Activated naive CD4-positive, alpha-beta T cell treated with Interleukin-2 at 50 U/mL for 16 hours (primary cell): ENCODE measurements around the gene PARD3B.
A peak's percentile ranks its signal among the peaks of the same experiment; 100 is the strongest.

Experiments
- DNase-seq: peaks from one replicate; pipeline ENCODE4 v3.0.0-alpha.2; 2020

The PARD3B gene, protein sequence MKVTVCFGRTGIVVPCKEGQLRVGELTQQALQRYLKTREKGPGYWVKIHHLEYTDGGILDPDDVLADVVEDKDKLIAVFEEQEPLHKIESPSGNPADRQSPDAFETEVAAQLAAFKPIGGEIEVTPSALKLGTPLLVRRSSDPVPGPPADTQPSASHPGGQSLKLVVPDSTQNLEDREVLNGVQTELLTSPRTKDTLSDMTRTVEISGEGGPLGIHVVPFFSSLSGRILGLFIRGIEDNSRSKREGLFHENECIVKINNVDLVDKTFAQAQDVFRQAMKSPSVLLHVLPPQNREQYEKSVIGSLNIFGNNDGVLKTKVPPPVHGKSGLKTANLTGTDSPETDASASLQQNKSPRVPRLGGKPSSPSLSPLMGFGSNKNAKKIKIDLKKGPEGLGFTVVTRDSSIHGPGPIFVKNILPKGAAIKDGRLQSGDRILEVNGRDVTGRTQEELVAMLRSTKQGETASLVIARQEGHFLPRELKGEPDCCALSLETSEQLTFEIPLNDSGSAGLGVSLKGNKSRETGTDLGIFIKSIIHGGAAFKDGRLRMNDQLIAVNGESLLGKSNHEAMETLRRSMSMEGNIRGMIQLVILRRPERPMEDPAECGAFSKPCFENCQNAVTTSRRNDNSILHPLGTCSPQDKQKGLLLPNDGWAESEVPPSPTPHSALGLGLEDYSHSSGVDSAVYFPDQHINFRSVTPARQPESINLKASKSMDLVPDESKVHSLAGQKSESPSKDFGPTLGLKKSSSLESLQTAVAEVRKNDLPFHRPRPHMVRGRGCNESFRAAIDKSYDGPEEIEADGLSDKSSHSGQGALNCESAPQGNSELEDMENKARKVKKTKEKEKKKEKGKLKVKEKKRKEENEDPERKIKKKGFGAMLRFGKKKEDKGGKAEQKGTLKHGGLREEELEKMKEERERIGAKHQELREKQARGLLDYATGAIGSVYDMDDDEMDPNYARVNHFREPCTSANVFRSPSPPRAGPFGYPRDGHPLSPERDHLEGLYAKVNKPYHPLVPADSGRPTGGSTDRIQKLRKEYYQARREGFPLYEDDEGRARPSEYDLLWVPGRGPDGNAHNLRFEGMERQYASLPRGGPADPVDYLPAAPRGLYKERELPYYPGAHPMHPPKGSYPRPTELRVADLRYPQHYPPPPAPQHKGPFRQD (N-terminal part only)

DNA sequence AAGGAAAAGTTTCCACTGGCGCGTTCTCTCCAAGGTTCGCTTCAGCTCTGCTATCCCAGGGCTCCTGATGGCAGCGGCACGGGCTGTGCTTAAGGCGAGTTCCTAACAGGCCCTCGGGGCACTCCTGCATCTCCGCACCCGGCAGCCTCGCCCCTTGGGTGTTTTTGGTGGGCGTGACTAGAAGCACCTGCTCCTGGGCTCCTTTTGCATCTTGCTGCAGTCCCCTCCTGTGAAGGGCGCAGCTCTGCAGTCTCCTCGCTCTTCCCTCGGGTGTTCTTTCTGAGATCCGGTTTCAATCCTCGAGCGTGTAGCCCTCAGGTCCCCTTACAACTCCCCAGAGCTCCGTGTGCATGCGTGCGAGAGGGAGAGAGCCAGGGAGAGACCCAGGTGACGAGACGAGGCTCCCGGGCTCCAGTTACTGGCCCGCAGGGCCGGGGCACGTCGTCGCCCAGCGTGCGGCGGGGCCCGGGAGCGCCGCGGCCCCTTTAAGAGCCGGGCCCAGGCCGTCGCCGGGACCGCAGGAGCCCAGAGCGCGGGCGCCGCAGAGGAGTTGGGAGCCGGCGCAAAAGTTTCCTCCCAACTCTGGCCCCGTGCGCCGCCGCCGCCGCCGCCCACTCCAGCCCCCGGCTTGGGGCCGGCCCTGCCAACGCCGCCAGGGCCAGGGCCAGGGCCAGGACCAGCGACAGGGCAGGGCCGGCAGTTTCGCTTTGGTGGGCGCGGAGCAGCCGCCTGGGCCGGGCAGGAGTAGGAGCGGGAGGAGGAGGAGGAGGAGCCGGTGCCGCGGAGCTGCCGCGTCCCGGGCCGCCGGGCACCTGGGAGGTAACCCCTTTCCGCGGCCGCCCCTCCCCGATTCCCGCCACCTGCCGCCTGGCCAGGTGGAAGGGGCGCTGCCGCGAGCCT lies at the start of gene PARD3B:
PARD3B (plus strand) TSS at position 515 of the 900 bp plus-strand sequence. CDS start 525 bp downstream, outside the sequence.
- DNase-seq: peak; percentile 14

GRCh38 chr2:204496779-204497178 lies 48.5 kb upstream of the PARD3B start:
- no peak for DNase-seq

GRCh38 chr2:204497855-204498254 lies 47.4 kb upstream of the PARD3B start:
- no peak for DNase-seq

DNA sequence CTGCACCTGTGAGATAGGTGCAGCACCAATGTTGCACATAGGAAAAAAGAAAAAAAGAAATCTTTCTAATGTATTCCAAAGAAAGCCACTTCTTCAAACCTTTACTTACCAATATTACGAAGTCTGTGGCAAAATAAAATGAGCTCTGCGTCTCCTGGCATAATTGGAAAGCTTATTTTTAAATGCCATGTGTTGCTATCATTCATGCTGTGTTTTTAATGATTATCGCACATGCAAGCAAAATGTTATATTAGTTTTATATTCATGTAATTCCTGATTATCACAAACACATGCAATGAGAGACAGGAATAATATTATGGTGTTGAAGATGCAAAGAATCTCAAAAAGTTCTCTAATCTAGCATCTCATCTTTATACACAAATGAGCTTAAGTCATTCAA lies 47.0 kb upstream of the PARD3B start:
- no peak for DNase-seq

DNA sequence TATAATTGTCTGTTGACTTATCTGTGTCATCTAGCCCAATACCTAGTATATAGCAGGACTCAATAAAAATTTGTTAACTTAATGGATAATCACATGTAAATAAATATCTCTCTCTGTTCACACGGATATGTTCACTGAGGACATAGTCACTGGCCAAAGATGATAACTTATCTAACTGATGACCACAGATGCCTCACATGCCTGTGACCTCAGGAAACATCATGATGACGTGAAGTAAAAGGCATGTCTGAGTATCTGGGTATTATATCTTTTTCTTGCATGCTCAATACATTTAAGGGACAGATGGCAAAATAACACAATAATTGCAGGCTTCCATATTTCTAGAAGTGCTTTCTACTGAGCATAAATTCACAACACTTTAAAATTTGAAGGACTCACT lies 41.4 kb upstream of the PARD3B start:
- DNase-seq: no peak

DNA sequence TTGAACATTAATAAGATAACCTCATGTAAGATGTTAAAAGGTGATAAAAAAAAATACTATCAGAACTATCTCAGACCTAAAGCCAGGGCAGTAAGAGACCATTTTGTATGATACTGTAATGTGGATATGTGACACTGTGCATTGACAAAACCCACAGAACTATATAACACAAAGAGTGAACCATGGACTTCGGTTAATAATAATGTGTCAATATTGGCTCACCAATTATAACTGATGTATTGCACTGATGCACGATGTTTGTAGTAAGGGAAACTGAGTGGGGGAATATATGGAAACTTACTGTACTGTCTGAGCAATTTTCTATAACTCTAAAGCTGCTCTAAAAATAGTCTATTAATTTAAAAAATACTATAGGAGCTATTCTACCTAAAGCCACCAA lies 40.7 kb upstream of the PARD3B start:
- no peak for DNase-seq

- no peak for DNase-seq
Measured at GRCh38 chr2:204505488-204505887, 39.8 kb upstream of the PARD3B start.

GRCh38 chr2:204505946-204506345 lies 39.3 kb upstream of the PARD3B start:
- no peak for DNase-seq

GRCh38 chr2:204507636-204508035 lies 37.6 kb upstream of the PARD3B start:
- no peak for DNase-seq

- no peak for DNase-seq
Measured at GRCh38 chr2:204510709-204511420, 34.4 kb upstream of the PARD3B start.

DNA sequence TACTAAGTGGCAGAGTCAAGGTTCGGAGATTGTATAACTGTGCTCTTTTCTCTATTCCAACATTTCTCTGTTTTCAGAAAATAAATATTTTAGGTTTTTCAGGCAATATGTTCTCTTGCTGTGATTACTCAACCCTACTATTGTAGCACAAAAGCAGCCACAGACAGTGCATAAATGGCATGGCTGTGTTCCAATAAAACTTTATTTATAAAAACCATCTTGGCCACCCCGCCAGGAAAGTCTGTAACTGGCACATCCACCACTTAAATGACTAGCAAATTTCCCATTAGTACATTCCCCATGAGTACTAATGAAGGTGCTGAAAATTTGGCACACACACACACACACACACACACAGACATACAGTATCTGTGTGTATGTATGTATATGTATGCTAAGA lies 30.8 kb upstream of the PARD3B start:
- DNase-seq: no peak

- no peak for DNase-seq
Measured at GRCh38 chr2:204515416-204515815, 29.9 kb upstream of the PARD3B start.

DNA sequence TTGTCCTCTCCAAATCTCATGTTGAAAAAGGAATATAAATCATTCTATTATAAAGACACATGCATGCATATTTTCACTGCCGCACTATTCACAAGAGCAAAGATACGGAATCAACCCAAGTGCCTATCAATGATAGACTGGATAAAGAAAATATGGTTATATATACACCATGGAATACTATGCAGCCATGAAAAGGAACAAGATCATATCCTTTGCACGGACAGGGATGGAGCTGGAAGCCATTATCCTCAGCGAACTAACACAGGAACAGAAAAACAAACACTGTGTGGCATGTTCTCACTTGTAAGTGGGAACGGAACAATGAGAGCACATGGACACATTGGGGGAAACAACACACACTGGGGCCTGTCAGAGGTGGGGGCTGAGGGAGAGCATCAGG lies 28.1 kb upstream of the PARD3B start:
- no peak for DNase-seq

DNA sequence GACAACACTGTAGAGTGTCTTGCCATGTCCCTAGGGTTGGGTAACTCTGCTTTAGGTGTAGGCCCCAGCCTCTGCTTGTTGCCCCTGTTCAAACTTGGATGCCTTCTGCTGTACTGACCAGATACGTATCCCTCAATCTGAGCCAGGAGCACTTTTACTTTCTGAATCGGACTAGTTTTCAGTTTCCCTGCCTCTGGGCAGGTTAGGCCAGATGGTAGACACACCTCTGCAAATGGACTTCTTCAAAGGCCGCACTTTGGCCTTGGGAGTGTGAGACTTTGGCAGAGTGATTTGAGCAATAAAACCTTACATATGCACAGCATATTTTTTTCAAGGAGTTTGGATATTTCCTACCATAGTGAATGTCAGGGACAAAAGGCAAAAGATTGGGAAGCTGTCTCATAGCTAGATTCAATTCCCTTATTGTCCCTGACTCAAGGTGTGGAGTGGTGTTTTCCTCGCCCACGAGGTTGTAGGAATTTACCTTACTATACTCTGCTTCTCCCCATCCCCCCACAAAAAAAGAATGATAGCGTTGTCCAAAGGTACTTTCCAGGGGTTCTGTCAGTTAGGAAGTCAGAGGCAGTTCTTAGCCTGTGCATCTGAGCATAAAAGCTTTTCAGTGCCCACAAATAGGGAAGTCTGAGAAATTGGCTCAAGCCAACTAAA lies 15.3 kb upstream of the PARD3B start:
- no peak for DNase-seq

- no peak for DNase-seq
Measured at GRCh38 chr2:204530464-204530805, 14.8 kb upstream of the PARD3B start.

- no peak for DNase-seq
Measured at GRCh38 chr2:204533629-204534370, 11.5 kb upstream of the PARD3B start.

DNA sequence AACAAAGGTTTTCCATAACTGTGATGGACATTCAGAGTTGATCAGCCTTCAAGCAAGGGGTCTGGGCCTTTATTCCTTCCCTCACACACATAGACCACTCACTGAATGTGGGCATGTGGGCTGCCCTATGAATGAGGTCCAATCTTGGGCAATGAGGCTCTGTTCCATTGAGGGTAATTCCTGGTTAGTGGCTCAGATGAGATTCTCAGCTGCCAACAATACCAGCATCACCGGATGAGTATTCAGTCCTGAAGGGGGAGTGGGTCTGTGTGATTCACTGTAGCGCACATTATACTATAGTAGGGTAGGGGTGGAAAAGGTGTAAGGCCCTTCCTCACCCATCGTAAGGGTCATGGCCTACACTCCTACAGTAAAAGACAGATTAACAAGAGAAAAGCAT lies 9.9 kb upstream of the PARD3B start:
- DNase-seq: no peak

DNA sequence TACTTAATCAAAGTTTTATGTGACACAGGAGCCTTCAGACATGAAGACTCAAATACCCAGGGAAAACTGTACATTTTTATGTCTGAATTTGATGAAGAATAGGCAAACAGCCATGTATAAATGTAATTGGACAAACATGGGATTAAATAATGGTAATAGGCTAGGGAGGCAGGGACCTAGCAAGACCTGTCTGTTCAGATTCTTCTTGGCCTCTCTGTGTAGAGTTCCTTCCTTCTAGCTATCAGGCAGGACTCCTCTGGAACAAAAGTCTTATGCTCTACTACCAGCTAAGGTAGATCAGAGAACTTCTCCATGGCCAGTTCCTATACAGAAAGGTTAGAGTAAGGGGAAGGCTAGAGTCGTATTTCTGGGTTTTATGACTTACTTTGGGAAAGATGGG lies 9.5 kb upstream of the PARD3B start:
- DNase-seq: no peak

- no peak for DNase-seq
Measured at GRCh38 chr2:204538182-204539018, 6.9 kb upstream of the PARD3B start.

- no peak for DNase-seq
Measured at GRCh38 chr2:204539019-204539385, 6.3 kb upstream of the PARD3B start.
